ENCODE results near the gene ECEL1.

DNA sequence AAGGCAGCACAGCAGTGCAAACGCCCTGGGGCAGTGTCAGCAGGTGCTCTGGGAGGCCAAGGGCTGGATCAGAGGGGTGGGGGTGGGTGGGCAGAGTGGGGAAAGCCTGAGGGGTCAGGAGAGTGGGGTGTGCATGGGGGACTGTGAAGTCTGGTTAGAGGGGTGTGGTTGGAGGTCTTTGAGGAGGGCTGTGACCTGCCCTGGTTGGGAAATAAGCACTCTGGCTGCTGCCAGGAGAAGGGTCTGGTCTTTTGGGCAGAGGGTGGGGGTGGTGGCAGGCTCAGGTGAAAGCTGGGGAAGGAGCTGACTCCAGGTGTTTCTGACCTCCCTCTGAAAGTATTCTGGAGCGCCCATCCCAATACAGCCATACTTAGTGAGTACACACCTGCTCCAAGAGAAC lies 27.5 kb downstream of the ECEL1 start:
- TF ChIP-seq CTCF (IDR thresholded peaks at IDR 0.05) (no peak), POLR2A (IDR thresholded peaks at IDR 0.05) (no peak)
